HL-60/S4 treated with retinoic acid at 250 ng/mL for 4 days and 3 days (cell line): ENCODE results near the gene KRTAP12-1.
"Not testable (repeated sequence)": the region's sequence is repeated elsewhere in the genome, so short reads cannot be mapped to it uniquely, and the experiment has no call there.

Source experiments
- in situ Hi-C: fragments of 300-500 bp; cut with MboI; formaldehyde crosslinking; loops from 2 replicates; pipeline ENCODE4 v1.7.0; 2022; ENCODE audit warnings: low sequenced_read_pairs

The KRTAP12-1 gene

DNA sequence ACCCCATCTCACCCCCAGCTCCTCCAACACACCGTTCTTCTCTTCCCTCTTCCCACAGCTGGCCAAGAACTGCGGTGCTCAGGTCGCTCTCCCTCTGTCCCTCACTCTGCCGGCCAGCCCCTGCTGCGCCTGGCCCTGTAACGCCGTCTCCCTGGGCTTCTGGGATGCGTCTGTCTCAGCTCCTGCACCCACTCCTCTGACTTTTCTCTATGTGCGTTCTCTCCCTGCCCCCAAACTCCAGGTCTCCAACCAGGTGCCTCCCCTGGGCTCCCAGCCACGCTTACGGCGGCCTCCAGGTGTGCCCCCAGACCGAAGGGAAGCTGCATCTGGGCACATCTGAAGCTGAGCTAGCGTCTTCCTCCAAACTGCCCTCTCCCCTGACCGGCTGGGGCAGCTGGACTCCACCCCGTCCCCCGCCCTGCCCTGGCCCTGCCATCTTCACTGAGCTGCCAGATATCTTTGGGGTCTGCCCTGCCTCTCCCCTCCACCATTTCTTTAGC lies 17.6 kb upstream of the KRTAP12-1 start:
- in situ Hi-C loops = no loop called here

DNA sequence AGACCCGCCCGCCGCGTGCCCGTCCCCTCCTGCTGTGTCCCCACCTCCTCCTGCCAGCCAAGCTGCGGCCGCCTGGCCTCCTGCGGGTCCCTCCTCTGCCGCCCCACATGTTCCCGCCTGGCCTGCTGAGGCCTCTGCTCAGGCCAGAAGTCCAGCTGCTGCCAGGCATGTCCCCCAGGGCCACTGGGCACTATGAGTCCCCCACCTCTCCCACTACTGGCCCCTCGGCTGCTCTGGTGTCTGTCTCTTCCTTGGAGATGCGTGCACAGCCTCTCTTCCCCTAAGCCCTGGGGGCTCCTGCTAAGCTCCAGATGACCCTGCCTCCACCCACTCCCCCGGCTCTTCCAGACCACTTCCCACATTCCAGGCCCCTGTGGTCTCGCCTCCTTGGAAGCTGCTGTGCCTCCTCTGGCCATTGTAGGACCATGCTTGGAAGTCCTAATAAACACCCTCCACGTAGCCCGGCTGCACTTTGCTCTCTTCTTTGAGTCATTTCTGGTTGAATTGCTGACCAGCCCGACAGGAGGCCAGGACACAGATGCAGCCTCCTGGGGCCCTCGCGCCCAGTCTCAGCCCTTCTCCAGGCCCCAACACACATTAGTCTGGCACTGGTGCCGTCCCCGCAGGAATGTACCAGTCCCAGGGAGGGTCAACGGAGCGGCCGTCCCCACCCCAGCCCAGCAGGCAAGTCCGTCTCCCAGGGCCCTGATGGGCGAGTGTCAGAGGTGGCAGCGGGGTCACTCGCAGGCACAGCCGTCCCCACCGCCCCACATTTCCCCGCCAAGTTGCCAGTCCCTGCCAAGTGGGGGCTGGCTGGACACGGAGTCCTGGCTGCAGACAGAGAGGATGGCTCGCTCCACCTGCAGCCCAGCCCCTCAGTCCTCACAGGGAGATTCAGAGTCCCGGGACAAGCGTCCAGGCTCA lies 16.1 kb upstream of the KRTAP12-1 start:
- in situ Hi-C loops = no loop called here

DNA sequence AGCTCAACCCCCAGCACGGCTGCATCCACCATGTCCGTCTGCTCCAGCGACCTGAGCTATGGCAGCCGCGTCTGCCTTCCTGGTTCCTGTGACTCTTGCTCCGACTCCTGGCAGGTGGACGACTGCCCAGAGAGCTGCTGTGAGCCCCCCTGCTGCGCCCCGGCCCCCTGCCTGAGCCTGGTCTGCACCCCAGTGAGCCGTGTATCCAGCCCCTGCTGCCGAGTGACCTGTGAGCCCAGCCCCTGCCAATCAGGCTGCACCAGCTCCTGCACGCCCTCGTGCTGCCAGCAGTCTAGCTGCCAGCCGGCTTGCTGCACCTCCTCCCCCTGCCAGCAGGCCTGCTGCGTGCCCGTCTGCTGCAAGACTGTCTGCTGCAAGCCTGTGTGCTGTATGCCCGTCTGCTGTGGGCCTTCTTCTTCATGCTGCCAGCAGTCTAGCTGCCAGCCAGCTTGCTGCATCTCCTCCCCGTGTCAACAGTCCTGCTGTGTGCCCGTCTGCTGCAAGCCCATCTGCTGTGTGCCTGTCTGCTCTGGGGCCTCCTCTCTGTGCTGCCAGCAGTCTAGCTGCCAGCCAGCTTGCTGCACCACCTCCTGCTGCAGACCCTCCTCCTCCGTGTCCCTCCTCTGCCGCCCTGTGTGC lies 15.3 kb upstream of the KRTAP12-1 start, which contains the start of gene KRTAP10-12:
Gene KRTAP10-12 (plus strand): TSS at position 1 of the 639 bp plus-strand sequence. CDS start 30 bp downstream, at position 31.
- in situ Hi-C loops = not testable (repeated sequence)

DNA sequence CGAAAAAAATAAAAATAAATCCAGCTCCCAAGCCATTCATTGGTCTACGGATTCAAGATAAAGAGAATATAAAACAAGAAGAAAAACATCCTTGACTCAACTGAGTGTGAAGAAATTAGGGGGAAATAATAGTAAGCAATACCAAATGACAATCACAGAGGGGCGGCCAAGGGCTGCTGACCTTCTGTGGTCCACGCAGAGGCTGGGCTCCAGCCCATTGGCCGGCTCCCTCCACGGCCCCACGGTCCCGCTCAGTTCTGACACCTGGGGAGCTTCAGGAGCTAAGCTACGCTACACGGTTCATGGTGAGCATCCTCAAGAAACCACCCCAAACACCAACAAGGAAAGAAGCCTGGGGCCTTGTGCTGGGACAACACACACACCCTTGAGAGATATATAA lies 14.6 kb upstream of the KRTAP12-1 start:
- in situ Hi-C loops = no loop called here

DNA sequence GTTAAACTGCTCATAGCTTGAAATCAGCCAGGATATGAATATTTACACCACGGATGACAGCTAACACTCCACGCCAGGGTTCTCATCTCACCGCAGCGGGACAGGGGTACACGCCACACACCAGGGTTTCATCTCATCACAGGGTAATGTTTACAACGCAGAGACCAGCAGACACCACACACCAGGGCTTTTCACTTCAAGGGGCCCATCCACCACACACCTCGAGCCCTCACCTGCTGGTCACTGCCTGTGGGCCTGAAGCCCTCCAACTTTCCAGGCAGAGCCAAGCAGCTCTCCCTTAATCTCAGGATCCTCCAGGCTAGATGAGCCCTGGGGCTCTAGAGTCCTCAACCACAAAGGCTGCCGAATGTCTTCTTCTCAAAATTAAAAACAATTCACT lies 13.7 kb upstream of the KRTAP12-1 start:
- in situ Hi-C loops = no loop called here

DNA sequence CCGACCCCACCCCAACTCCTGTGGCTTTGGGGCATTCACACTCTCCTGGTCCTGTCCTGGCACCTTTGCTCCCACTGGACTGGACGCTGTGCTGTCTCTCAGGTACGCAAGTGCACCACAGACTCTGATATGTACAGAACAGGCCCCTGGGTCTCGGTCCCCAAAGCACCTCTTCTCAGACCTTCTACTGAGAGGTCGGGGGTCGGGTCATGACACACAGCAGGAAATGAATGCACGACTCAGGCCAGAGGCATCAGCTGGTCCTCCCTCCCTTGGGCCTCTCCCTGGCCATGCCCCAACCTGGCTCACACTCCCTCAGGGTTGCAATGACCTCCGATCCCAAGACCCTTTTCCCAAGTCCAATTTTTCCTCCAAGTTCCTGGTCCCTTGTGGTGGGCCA lies 13.2 kb upstream of the KRTAP12-1 start:
- in situ Hi-C loops = no loop called here

DNA sequence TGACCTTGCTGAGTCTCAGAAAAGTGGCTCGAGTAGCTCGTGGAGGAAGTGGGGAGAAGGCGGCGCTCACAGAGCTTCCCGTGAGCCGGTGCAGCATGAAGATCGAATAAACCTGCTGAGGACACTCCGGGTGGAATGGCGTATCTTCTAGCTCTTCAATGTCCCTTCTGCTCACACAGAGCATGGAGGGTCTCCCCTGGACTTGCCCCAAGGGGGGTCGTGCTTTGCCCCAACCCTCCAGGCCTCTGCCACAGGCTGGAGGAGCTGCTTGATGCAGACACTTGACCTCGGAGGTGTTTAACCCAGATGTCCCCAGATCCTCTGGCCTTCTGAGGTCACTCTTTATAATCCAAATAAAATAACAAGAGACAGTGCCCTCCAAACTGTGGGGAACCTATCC lies 12.8 kb upstream of the KRTAP12-1 start:
- in situ Hi-C loops = no loop called here

DNA sequence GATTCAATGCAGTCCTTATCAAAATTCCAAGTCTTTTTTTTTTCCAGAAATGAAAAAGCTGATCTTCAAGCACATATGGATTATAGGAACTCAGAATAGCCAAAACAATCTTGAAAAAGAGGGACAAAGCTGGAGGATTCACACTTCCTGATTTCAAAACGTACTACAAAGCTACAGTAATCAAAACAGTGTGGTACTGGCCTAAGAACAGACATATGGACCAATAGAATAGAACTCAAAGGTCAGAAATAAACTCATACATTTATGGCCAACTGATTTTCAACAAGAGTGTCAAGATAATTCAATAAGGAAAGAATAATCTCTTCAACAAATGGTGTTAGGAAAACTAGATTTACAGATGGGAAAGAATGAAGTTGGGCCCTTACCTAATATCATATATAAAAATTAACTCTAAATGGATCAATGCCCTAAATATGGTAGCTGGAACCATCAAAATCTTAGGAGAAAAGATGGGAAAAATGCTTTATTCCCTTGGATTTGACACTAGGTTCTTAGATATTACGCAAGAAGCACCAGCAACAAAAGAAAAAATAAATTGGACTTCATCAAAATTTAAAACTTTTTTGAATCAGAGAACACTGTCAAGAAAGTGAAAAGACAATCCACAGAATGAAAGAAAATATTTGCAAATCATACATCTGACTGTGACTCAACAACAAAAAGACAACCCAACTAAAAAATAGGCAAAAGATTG lies 11.0 kb upstream of the KRTAP12-1 start:
- in situ Hi-C loops = no loop called here

DNA sequence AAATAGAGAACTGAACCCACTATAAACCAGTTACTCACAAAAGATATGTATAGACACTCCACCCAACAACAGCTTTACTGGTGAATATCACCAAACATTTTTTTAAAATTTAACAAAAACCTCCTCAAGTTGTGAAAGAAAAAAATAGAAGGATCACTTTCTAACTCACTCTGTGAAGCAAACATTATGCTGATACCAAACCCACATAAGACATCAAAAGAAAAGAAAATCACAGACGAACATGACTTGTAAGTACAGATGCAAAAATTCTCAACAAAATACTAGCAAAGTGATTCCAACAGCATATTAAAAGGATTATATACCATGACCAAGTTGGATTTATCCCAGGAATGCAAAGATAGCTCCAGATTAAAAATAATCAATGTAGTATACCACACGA lies 9.7 kb upstream of the KRTAP12-1 start:
- in situ Hi-C loops = no loop called here

DNA sequence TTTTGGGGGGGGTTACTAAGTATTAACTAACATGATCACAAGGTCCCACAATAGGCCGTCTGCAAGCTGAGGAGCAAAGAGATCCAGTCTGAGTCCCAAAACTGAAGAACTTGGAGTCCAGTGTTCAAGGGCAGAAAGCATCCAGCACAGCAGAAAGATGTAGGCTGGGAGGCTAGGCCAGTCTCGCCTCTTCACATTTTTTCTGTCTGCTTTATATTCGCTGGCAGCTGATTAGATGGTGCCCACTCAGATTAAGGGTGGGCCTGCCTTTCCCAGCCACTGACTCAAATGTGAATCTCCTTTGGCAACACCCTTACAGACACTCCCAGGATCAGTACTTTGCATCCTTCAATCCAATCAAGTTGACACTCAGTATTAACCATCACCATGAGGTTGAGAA lies 7.8 kb upstream of the KRTAP12-1 start:
- in situ Hi-C loops = not testable (repeated sequence)

DNA sequence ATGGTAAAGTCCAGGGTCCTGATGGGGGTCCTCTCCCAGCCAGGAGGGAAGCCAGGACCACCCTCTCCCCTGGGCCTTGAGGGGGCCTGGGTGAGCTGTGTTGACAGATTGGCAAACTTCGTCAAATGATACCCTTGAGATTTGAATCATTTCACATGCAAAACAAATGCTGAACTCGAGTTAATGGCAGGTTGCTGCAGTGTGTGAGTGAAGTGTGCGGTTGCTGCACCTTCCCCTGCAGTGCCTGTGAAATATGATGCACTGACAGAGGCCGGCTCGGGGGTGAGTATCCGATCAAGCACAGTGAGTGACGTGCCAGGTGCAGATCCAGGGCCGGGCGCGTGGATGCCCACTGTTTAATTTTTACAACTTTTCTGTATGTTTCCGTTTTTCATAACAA lies 5.7 kb upstream of the KRTAP12-1 start:
- in situ Hi-C loops = no loop called here

DNA sequence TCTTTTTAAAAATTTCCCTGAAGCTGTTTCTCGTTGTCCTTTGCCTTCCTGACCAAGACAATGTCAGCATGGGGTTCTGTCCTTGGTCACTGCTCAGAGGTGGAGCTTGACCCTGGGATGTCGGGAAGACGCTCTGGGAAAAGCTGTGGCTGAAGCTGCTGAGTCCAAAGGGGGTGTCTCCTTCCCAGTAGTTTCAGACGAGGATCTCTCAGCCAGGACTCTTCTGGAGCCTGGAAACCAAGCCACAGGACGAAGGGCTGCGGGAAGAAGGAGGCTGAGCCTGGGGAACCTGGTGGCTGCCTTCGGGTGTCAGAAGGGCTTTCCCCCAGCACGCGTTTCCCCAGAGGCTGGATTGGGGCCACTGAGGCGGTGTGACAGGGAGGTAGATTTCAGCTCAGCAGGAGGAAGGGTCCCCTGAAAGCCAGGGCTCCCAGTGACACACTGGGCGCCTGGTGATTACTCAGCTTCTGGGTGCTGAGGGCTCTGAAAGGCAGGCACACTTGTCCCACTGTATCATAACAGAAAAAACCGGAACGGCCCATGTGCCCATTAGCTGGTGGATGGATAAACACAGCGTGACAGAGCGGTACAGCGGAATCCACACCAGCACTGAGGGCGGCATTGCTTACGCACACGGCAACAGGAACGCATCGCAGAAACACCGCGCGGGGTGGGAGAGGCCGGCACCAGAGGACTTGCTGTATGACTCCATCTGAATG lies 5.0 kb upstream of the KRTAP12-1 start:
- in situ Hi-C loops = no loop called here

DNA sequence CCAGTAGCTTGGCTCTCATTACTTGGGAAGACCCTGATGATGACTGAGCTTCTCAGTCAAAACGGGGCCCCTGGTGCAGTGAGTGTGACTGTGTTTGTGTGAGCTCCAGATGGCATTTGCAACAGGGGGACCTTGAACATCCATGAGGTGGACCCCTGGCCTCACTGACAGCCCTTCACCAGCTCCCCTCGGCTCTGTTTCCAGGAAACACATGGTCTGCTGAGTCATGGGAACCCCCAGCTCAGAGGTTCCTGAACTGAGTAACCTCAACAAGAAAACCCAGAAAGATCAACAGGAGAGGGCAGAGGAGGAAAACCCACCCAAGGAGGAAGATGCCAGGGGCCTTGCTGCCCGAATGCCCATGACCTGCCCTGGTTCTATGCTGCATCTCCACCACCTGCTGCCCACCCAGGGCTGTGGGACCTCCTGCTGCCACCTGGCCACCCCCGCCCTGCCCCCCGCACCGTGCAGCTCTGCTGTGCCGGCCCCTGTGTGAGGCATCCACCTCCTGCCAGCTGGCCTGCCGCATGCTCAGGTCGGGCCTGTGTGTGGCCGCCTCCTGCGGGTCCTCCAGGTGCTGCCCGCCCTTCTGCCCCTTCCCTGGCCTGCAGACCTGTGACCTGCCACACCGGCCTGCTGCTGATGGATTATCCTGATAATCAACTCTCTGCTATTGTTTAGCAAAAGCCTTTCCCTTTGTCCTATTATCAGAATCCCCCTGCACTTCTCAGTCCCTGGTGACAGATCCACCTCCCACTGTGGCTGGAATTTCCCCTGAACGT lies 4.2 kb upstream of the KRTAP12-1 start:
- in situ Hi-C loops = no loop called here

DNA sequence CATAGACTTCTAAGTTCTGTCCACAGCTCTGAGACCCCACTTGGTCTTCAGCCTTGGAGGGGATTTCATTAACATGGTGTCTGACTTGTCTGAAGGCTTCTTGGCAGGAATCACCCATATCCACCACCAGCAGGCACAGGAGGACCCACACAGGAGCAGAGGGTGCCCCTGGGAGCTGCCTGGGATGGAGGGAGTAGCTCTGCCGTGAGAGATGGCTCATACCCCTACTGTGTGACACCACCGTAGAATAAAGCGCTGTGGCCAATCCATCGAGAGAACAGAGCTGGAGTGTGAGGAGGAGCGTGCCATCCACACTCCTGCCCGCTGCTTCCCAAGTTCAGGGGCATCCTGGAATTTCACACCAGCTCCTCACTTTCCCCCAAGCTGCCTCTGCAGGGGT lies 3.1 kb upstream of the KRTAP12-1 start:
- in situ Hi-C loops = not testable (repeated sequence)

DNA sequence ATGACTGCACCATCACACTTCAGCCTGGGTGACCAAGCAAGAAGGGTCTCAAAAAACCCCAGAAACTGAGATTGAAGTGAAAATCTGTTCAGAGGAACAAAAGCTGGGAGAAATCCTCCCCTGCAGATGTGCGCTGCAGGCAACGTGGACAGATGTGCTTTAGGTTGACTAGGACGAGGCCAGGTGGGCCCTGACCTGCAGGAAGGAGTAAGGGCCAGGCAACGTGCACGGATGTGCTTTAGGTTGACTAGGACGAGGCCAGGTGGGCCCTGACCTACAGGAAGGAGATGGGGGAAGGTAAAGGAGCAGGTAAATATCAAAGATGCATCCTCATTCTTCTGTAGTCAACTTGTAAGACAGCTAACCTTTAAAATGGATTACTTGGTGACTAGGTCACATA lies 2.5 kb upstream of the KRTAP12-1 start:
- in situ Hi-C loops = no loop called here

DNA sequence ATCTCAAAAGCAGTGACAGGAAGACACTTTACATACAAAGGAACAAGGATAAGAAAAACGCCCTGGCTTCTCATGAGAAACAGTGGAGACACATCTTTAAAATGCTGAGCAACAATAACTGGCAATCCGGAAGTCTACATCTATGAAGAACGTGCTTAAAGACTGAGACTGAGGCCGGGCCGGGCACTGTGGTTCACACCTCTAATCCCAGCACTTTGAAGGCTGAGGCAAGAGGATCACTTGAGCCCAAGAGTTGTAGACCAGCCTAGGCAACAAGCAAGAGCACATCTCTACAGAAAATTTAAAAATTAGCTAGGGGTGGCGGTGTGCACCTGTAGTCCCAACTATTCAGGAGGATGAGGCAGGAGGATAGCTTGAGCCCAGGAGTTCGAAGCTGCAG lies 2.1 kb upstream of the KRTAP12-1 start:
- in situ Hi-C loops = no loop called here

DNA sequence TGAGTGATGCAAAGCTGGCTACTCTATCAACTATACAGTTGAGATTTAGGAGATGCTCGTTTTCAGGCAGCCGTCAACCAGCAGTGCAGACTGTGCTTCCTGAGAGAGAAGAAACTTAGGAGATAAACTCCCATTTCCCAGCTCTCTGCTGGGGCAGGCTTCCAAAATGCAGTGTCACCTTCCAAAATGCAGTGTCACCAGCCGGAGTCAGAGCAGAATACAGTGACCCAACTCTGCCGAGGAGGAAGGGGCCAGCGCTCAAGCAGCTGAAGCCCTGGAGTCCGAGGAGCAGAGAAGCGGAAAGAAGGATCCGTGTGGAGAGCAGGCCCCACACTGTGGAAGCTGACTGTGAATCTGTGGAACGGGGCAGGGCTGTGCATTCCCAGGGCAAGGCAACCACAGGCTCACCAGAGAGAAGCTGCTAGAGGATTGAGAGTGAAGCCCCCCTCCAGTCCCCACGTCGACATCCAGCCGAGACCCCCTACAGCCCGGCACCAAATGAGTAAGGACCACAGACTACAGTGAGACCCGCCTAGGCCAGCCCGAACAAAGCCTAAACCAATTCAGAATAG lies 703 bp upstream of the KRTAP12-1 start:
- in situ Hi-C loops = no loop called here

DNA sequence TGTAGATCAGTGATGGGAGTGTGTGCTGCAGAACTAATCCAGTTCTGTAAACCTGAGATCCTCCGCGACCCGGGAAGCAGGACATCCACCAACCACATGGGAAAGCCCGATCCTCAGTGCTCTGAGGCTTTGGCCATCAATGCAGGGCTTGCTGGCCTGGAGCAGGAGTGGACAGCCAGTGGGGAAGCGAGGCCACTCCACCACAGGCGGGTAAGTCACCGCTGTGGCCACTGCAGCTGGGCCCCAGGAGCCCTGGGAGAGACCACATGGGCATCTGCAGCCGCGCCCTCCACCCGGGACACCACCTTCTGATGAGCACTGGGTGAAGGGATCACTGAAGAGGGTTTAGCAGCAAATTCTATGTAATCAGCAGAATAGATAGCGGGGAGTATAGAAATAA lies 811 bp downstream of the KRTAP12-1 start:
- in situ Hi-C loops = no loop called here

DNA sequence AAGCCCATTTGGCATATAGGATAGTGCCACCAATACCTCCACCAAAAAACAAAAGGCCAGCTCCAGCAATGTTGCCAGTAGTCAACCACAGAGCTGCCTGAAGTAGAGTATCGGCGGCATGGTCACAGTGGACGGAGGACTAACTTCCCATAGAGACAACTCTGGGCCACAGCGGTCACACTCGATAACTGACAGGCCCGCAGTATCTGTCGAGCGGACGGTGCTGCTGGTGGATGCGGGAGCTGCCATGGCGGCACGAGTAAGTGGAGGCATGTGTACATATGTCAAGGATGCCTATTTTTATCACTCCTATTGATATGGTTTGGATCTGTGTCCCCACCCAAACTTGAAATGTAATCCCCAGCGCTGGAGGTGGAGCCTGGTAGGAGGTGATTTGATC lies 4.1 kb downstream of the KRTAP12-1 start:
- in situ Hi-C loops = no loop called here

DNA sequence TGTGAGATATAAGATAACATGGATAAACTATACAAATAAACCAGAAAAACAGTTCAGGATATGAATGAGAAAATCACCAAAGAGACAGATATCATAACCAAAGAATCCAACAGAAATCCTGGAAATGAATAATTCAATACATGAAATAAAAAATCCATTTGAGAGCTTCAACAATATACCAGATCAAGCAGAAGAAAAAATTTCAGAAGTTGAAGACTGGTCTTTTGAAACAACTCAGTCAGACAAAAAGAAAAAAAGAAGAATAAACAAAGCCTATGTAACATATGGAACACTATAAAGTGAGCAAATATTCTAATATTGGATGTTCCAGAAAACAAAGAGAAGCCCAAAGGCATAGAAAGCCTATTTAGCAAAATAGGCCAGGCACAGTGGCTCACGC lies 10.1 kb downstream of the KRTAP12-1 start:
- in situ Hi-C loops = no loop called here
